Smooth muscle cell (in vitro differentiated cells): ENCODE measurements around the gene DGAT2L6. TPM values are rescaled to one million over a fixed set of nuclear protein-coding genes. Genes with fewer than 3 reads are reported as not detected.

Source experiments
- DNase-seq: peaks from one replicate; lab custom pipeline; 2025; ENCODE audit not compliant: unreplicated experiment; lab: John Stamatoyannopoulos, UW
- H2AFZ ChIP-seq: fragments of 200-600 bp; sonication (generic); 2 replicates; pipeline ENCODE4 v1.6.0; 2016; ENCODE audit warnings: antibody characterized with exemption, low read depth, mild to moderate bottlenecking
- H3F3A ChIP-seq: fragments of 200-600 bp; sonication (generic); 2 replicates; pipeline ENCODE4 v1.6.0; 2017; ENCODE audit warnings: antibody characterized with exemption, low read depth
- H3K27ac ChIP-seq: fragments of 200-600 bp; sonication (generic); 2 replicates; pipeline ENCODE4 v1.5.1; 2016; ENCODE audit warnings: low read depth, mild to moderate bottlenecking
- H3K27me3 ChIP-seq: fragments of 200-600 bp; sonication (generic); 2 replicates; pipeline ENCODE4 v1.6.1; 2016; ENCODE audit warnings: low read depth, mild to moderate bottlenecking
- H3K36me3 ChIP-seq: fragments of 200-600 bp; sonication (generic); 2 replicates; pipeline ENCODE4 v1.5.1; 2016; ENCODE audit warnings: low read depth
- H3K4me1 ChIP-seq: fragments of 200-600 bp; sonication (generic); 2 replicates; pipeline ENCODE4 v1.5.1; 2016; ENCODE audit warnings: low read depth
- H3K4me2 ChIP-seq: fragments of 200-600 bp; sonication (generic); 2 replicates; pipeline ENCODE4 v1.6.0; 2016; ENCODE audit warnings: mild to moderate bottlenecking
- H3K4me3 ChIP-seq: fragments of 200-600 bp; sonication (generic); 2 replicates; pipeline ENCODE4 v1.5.1; 2016; ENCODE audit warnings: mild to moderate bottlenecking
- H3K79me2 ChIP-seq: fragments of 200-600 bp; sonication (generic); 2 replicates; pipeline ENCODE4 v1.6.0; 2016; ENCODE audit warnings: low read depth, mild to moderate bottlenecking
- H3K9ac ChIP-seq: fragments of 200-600 bp; sonication (generic); 2 replicates; pipeline ENCODE4 v1.6.0; 2016; ENCODE audit warnings: low read depth
- H3K9me3 ChIP-seq: fragments of 200-600 bp; sonication (generic); replicated peaks from 2 replicates; pipeline ENCODE4 v1.5.1; 2016; ENCODE audit warnings: low read depth
- H4K20me1 ChIP-seq: fragments of 200-600 bp; sonication (generic); 2 replicates; pipeline ENCODE4 v1.6.0; 2016; ENCODE audit warnings: low read depth
- WGBS: methylation state at CpG from one replicate; pipeline ENCODE4 v1.1.7; 2016; ENCODE audit warnings: low lambda C conversion rate; 5-methylcytosine and 5-hydroxymethylcytosine counted together
- polyA plus RNA-seq: library from polyadenylated mRNA; unstranded; fragments of >200 nt; fragmentation: Nextera tagmentation; extraction: Ambion mirVana; gene quantifications from 2 replicates; pipeline ENCODE4 v1.2.1, GENCODE V29; 2016
- total RNA-seq: library from RNA; depleted of rRNA; stranded (reverse); fragments of >200 nt; gene quantifications from 2 replicates; pipeline ENCODE4 v1.2.3, GENCODE V29; 2014
- TF ChIP-seq, protein P1 (sequence below): fragments of 200-600 bp; sonication (generic); IDR thresholded peaks from 2 replicates; pipeline ENCODE4 v1.5.1; 2017; ENCODE audit warnings: borderline replicate concordance, mild to moderate bottlenecking, antibody characterized with exemption; ENCODE audit not compliant: insufficient read depth, poor library complexity, severe bottlenecking

Gene DGAT2L6
- total and polyA plus RNA-seq, 2 experiments from 2014 or later, result not detected

- no peak overlapping the region for H3K4me2 ChIP-seq
- H3K9me3 ChIP-seq, result no peaks in the 10 kb centered on the region
- TF ChIP-seq, protein P1, sequence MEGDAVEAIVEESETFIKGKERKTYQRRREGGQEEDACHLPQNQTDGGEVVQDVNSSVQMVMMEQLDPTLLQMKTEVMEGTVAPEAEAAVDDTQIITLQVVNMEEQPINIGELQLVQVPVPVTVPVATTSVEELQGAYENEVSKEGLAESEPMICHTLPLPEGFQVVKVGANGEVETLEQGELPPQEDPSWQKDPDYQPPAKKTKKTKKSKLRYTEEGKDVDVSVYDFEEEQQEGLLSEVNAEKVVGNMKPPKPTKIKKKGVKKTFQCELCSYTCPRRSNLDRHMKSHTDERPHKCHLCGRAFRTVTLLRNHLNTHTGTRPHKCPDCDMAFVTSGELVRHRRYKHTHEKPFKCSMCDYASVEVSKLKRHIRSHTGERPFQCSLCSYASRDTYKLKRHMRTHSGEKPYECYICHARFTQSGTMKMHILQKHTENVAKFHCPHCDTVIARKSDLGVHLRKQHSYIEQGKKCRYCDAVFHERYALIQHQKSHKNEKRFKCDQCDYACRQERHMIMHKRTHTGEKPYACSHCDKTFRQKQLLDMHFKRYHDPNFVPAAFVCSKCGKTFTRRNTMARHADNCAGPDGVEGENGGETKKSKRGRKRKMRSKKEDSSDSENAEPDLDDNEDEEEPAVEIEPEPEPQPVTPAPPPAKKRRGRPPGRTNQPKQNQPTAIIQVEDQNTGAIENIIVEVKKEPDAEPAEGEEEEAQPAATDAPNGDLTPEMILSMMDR, result no peak
- H3K79me2 ChIP-seq, result no peaks in the 10 kb centered on the region
- H3K27me3 ChIP-seq, result no peaks in the 10 kb centered on the region
- H3K36me3 ChIP-seq, result no peaks in the 10 kb centered on the region
- H3K9ac ChIP-seq, result no peak overlapping the region
- no peak overlapping the region for H2AFZ ChIP-seq
- no peaks in the 10 kb centered on the region for H4K20me1 ChIP-seq
- no peak overlapping the region for H3K4me3 ChIP-seq
- no peaks in the 10 kb centered on the region for H3F3A ChIP-seq
- no peak for DNase-seq
- no peak overlapping the region for H3K27ac ChIP-seq
- WGBS, result 77% methylated on average over 7 of the region's 7 CpGs
- H3K4me1 ChIP-seq, result peaks cover 7% of the 10 kb centered on the region
Measured at GRCh38 chrX:70175338-70175737, 1.9 kb upstream of the DGAT2L6 start.

DNA sequence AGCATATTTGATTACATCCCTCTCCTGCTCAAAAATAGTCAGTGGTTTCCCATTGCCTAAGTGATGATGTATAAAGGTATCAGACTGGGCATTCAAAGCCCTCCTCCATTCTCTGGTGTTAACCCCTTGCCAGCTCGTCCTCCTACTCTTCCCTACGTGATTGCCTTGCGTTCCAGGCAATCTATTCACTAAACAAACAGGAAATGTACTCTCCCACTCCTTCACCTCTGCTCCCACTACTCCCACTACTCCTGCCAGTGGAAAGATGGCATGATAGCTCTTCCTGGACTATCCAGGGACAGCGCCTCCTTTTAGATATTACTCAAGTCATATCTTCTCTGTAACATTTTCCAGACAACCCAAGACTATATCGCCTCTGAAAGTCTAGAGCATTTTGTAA, 5.8 kb downstream of the DGAT2L6 start:
- Histone ChIP-seq H3K9me3 (no peaks in the 10 kb centered on the region), H3K27ac (no peak overlapping the region), H3K4me2 (no peak overlapping the region), H3K36me3 (no peaks in the 10 kb centered on the region), H3F3A (no peaks in the 10 kb centered on the region), H3K9ac (no peak overlapping the region), H4K20me1 (no peaks in the 10 kb centered on the region), H3K4me3 (no peak overlapping the region), H3K4me1 (no peaks in the 10 kb centered on the region), H3K79me2 (no peaks in the 10 kb centered on the region), H3K27me3 (no peaks in the 10 kb centered on the region), H2AFZ (no peak overlapping the region)
- DNase-seq, result no peak
- 78% methylated on average over 5 of the region's 5 CpGs for WGBS
- TF ChIP-seq, protein P1, result no peak

GRCh38 chrX:70190225-70190624, 12.9 kb downstream of the DGAT2L6 start:
- H3K27me3 ChIP-seq, result no peaks in the 10 kb centered on the region
- no peak overlapping the region for H2AFZ ChIP-seq
- no peaks in the 10 kb centered on the region for H3K36me3 ChIP-seq
- H3K9me3 ChIP-seq, result no peaks in the 10 kb centered on the region
- TF ChIP-seq, protein P1, result no peak
- H3K27ac ChIP-seq, result no peak overlapping the region
- H4K20me1 ChIP-seq, result no peaks in the 10 kb centered on the region
- no peaks in the 10 kb centered on the region for H3K4me1 ChIP-seq
- H3K4me3 ChIP-seq, result no peak overlapping the region
- H3F3A ChIP-seq, result no peaks in the 10 kb centered on the region
- no peak overlapping the region for H3K9ac ChIP-seq
- DNase-seq, result no peak
- no peak overlapping the region for H3K4me2 ChIP-seq
- no peaks in the 10 kb centered on the region for H3K79me2 ChIP-seq

GRCh38 chrX:70196961-70197720, 19.9 kb downstream of the DGAT2L6 start:
- Histone ChIP-seq H4K20me1 (no peaks in the 10 kb centered on the region), H3K27me3 (no peaks in the 10 kb centered on the region), H3K9ac (no peak overlapping the region), H3F3A (no peaks in the 10 kb centered on the region), H3K4me2 (no peak overlapping the region), H3K36me3 (no peaks in the 10 kb centered on the region), H2AFZ (no peak overlapping the region), H3K27ac (no peak overlapping the region), H3K79me2 (no peaks in the 10 kb centered on the region), H3K4me1 (no peaks in the 10 kb centered on the region), H3K9me3 (no peaks in the 10 kb centered on the region), H3K4me3 (no peak overlapping the region)
- TF ChIP-seq, protein P1, result peak; percentile 45
- WGBS, result 25% methylated on average over 12 of the region's 12 CpGs
- DNase-seq, result no peak
